GM19025 (cell line): Measurements from ENCODE around the gene PLPPR4.
"Not testable (repeated sequence)": the region's sequence is repeated elsewhere in the genome, so short reads cannot be mapped to it uniquely, and the experiment has no call there.

Source experiments
- ATAC-seq: cut with Tn5 transposase; IDR thresholded peaks from one replicate; pipeline ENCODE4 v1.9.1; 2021; ENCODE audit warnings: mild to moderate bottlenecking, low read depth, moderate library complexity; ENCODE audit not compliant: unreplicated experiment

Gene PLPPR4

DNA sequence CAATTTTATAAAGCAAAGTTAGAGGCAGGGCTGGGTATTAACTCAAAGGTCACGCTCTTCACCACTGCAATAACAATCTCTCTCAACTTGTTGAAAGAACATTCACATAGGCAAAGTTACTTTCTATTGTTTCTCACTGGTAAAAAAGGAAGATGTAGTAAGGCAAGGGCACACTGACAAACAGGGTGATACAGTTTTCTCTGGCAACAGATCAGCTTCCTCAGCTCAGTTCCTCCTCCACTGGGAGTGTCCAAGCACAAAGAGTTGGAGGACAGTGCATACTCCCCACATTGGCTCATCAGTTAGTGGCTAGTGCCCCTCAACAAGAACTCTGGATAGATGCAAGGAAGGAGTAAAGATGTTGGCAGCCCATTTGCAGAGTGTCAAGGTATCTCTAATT lies 3.7 kb downstream of the PLPPR4 start:
- no peak for ATAC-seq

DNA sequence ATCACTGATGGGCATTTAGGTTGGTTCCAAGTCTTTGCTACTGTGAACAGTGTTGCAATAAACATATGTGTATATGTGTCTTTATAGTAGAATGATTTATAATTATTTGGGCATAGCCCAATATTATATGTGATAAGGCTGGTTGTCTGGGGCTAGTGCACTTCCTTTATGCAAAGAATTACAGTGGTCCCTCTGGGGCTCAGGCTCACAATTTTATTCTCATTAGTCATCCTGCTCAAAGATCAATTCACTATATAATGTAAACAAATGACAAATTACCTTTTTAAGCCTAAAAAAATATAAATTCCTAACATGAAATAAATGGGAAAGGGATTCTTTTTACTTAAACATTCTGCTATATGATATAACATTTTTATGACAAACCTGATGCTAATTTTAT lies 5.0 kb downstream of the PLPPR4 start:
- no peak for ATAC-seq

DNA sequence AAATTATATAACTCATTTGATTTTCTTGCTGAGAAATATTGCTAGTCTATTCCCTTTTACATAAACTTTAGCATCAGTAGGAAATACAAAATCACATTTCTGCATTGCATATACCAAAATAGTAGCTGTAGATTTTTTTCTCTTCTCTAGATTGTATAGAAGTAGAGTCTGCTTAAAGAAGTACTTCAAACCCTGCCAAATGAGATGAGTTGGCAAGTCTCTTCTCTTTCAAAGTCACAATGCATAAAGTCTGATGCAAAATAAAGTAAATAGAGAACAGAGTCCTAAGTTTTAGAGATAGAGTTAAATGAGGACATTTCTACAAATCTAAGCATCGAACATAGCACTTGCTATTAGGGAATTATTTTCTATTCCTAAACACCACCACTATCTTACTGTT lies 6.4 kb downstream of the PLPPR4 start:
- no peak for ATAC-seq

DNA sequence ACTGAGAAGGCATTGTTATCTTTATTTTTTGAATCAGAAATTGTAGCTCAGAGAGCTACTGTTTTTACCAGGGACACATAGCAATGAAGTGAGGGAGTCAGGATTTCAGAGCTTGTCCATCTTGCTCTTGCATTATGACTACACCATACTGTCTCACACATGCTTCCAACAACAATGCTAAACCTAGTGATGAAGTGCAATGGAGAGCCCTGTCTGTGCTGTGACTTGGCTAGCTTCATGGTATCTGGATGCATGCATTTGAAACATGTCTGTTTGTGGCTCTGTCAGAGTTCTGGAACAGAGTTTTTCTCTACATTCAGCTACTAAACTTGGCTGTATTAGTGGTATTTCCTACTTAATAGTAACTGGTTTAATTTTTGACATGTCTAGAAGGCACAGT lies 7.0 kb downstream of the PLPPR4 start:
- no peak for ATAC-seq

DNA sequence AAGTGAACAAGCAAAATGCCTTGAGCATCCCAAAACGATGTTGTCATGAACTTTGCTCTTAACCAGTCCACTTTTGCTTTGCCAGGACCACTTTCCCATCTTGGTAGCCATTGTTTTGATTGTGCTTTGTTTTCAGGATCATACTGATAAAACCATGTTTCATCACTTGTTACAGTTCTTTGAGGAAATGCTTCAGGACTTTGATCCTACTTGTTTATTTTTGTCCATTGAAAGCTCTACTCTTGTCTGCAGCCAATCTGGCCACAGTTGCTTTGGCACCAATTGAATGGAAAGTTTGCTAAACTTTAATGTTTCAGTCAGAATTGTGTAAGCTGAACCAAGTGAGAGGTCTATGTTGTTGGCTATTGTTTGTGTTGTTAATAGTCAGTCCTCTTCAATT lies 12.8 kb downstream of the PLPPR4 start:
- no peak for ATAC-seq

DNA sequence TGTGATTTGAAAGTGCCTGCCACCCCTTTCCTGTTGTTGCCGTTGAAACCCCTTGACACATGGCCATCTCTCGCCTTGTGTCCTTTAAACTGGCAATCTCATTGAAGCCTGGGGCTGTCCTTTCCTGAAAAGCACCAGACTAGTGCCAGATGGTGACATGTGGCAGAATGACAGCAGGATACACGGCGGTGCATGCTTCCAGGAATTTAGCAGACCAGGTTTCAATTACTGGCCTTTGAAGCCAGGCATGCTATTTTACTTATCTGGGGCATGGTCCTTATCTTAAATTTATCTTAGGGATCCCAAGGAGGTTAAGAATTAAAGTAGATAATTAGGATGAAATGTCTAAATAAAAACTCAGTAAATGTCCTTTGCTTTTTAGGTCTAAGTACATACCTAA lies 15.2 kb downstream of the PLPPR4 start:
- no peak for ATAC-seq

DNA sequence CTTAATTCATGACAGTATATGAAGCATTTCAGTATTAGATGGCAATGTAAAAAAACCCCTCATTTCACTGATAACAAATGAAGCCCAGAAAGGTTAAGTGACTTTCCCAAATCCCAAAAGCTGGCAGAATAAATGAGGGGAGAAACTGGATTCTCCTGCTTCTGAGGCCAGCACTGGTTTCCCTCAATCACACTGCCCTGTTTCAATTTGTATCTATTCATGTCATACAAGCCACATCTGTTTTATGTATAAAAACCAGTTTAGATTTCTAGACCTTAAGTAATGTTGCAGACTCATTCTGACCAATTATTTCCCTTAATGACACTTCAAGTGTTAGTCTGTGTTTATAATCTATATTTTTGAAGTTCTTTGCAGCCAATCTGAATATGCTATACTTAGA lies 16.8 kb downstream of the PLPPR4 start:
- ATAC-seq = no peak

DNA sequence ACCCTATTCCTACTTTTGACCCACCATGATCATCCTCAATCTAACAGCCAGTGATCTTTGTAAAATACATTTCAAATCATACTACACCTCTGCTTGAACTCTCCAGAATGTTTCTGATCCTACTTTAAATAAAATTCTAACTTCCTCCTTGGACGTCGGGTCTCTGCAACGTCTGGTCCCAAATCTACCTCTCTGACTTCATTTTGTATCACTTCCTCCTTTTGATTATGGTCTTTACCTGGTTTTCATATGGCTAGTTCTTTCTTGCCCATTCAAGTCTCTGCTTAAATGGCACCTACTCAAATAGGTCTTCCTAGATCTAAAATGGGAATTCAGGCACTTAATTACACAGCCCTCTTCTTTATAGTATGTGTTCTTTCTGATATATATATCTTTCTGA lies 18.2 kb downstream of the PLPPR4 start:
- no peak for ATAC-seq

DNA sequence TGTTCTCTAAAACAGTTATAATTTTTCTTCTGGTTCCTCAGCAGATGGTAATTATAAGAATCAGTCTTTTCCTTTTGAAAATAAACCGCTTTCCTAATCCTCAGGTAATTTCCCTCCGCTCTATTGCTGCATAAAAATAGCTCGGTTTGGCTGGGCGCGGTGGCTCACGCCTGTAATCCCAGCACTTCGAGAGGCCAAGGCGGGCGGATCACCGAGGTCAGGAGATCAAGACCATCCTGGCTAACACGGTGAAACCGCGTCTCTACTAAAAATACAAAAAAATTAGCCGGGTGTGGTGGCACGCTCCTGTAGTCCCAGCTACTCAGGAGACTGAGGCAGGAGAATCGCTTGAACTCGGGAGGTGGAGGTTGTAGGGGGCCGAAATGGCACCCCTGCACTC lies 19.2 kb downstream of the PLPPR4 start:
- not testable (repeated sequence) for ATAC-seq

DNA sequence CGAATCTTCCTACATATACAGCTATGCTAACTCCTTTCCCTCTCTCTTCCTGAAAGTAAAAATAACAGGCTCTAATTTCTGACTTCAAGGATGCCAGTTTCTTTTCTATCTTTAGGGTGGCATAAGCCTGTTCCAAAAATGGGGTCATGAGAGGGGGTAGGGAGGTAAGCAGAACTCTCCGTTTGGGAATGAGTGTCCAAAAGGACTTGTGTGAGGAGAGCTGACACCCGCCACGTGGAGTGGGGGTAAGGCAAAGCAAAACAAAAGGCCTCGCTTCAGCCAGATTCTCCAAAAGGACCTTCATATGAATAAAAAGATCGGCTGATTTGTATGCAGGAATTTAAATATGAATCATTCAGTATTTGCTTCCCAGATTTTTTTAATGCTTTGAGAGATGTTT lies 28.6 kb downstream of the PLPPR4 start:
- ATAC-seq = no peak

DNA sequence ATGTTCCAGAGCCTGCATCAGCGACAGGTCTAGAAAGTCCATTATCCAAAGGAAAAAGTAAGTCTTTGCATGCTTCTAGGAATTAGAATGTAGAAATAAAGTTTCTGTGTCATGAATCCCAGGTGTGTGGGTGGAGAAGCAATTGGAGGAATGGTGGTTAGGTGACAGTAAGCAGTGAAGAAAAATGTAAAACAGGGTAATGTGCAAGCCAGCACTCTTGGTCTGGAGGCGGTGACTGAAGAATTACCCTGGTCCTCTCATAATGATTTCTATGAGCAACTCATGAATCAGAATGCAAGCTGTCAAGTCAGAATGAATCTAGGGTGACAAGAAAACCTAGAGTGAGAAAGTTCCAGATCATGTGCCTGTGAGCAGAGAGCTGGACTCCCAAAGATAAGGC lies 33.6 kb downstream of the PLPPR4 start:
- ATAC-seq = no peak

DNA sequence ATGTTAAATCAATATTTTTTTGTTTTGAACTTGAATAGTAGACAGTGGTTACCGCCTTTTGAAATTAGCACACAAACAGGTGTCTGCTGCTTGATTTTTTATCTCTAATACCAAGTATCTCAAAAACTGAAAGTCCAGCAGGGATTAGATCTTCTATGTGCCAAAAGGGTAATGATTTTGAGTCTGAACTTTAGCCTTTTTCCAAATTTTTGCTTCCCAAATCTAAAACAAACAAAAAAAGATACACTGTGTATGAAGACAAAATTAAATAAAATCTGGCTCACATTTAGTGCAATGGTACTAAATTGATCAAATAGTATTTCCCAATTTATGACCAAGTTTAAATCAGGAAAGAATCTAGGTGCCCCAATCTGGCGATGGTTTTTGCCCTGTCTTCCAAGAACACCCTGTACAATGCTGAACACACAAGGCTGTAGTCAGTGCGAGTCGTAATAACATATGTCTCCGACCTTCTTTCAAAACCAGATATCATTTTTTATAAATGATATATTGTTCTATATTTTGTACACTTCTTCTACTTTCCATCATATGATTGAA lies 40.5 kb downstream of the PLPPR4 start:
- ATAC-seq = no peak

DNA sequence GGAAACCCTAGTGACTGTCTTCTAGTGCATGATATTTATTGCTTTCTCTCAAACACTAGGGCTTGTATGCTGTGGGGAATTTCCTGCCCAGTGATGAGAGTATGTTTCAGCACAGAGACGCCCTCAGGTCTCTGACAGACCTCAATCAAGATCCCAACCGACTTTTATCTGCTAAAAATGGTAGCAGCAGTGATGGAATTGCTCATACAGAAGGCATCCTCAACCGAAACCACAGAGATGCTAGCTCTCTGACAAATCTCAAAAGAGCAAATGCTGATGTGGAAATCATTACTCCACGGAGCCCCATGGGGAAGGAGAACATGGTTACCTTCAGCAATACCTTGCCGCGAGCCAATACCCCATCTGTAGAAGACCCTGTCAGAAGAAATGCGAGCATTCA lies 41.3 kb downstream of the PLPPR4 start:
- no peak for ATAC-seq

DNA sequence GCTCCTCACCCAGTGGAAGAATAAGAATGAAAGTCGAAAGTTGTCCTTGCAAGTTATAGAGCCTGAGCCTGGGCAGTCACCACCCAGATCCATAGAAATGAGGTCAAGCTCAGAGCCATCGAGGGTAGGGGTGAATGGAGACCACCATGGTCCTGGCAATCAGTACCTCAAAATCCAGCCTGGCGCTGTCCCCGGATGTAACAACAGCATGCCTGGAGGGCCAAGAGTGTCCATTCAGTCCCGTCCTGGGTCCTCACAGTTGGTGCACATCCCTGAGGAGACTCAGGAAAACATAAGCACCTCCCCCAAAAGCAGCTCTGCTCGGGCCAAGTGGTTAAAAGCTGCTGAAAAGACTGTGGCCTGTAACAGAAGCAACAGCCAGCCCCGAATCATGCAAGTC lies 41.8 kb downstream of the PLPPR4 start:
- ATAC-seq = no peak

DNA sequence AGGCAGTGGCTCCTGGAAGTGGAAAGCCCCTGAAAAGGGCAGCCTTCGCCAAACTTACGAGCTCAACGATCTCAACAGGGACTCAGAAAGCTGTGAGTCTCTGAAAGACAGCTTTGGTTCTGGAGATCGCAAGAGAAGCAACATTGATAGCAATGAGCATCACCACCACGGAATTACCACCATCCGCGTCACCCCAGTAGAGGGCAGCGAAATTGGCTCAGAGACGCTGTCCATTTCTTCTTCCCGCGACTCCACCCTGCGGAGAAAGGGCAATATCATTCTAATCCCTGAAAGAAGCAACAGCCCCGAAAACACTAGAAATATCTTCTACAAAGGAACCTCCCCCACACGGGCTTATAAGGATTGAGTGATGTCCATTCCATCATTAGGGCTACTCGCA lies 42.4 kb downstream of the PLPPR4 start:
- ATAC-seq = no peak

DNA sequence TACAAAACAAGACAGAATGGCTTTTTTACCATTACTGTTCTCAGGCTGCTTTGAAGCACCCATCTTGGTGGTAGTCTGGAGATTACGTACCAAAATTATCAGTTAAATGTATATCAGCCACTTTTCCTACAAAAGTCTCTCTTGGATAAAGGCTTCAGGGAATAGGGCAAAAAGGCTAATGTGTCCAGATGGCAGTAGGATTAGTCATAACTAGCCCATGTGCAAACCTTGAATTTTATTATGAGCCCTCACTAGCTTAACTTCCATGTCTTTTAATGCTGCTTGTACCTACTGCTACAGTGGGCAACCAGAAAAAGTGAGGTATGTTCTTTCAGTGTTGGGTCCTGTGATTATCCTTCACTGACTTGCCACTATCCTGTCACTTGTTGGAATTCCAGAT lies 51.0 kb downstream of the PLPPR4 start:
- ATAC-seq = no peak

DNA sequence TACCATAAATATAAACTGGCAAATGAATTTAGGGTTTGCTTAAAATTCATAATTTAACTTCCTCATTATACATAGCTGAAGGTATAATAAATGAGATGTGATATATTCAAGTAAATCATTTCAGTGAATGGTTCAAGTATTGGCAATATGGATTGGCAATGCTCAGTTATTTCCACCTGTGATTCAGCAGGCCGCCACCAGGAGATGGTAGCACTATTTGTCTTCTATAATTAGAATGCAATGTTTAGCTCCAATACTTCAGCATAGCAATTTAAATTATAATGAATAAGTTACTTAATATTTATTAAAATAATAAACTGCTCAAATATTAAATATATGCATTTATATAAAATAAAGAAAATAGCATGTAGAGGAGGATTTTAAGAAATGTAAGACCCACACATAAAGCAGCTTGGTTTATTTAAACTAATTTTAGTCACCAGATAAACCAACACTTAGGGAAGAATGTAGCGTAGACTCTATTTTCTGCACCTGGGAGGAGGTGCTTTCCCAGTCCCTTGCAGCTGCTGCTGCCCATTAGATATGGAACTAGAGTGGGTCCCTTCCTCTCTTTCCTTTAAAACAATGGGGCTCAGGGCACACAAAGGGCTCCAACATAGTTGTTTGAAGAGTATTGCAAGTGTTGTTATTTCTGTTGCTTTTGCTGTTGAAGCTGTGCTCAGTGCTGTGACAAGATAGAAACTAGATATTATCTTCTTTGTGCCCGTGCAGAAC lies 62.1 kb downstream of the PLPPR4 start:
- ATAC-seq = no peak

DNA sequence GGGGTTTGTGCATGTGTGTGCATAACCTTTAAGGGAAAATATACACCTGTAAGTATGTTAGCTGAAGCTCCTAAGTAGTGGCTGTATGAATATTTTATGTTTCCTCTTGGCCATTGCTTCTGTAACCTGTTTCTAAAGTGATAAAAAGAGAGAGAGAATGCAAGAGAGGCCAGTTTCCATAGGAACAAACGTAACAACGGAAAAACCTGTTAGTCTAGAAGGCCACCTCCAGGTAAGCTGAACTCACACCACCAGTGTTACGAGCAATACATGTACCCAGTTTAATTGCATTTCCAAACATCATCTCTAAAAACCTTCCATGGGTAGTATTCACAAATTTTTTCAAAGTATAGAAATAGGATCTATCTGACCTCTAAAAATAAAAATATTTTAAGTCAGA lies 63.1 kb downstream of the PLPPR4 start:
- ATAC-seq = no peak

DNA sequence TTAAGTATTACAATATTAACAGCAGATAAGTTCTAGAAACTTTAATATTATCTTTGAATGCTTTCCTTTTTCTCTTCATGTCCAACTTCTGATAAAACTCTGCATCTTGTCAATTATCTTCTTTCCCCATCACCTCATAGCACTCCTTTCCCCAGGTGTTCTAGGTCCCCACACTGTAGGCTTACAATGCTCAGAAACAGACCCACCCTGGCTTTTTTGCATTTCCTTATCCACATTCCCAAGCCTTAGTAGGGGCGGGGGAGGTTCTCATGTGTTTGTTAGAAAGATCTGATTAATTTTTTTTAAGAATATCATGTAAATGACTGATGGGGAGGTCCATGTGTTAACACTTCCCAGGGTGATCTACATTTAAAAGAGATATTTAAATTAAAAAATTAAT lies 63.9 kb downstream of the PLPPR4 start:
- no peak for ATAC-seq

DNA sequence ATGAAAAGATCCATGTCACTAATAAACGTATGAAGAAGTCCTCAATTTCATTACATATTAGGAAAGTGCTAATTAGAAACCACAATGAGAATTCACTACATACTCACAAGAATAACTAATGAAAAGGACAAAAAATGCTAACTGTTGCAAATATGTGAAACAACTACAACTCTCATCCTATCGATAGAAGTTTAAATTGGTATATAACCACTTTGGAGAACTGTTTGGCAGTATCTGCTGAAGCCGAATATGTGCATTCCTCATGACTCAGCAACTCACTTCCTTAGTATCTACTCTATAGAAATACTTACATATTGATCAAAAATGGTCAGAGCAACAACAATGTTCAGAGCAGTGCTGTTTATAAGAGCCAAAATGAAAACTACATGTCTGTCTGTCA lies 66.8 kb downstream of the PLPPR4 start:
- ATAC-seq = no peak

DNA sequence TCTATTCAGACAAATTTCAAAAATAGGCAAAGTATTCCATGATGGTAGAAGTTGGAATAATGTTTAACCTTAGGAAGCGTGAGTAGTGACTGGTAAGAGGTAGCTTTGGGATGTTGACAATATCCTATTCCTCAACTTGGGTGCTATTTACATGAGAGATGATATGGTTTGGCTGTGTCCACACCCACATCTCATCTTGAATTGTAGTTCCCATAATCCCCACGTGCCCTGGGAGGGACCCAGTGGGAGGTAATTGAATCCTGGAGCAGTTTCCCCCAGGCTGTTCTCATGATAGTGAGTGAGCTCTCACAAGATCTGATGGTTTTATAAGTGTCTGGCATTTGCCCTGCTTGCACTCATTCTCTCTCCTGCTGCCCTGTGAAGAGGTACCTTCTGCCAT lies 67.3 kb downstream of the PLPPR4 start:
- ATAC-seq = no peak

DNA sequence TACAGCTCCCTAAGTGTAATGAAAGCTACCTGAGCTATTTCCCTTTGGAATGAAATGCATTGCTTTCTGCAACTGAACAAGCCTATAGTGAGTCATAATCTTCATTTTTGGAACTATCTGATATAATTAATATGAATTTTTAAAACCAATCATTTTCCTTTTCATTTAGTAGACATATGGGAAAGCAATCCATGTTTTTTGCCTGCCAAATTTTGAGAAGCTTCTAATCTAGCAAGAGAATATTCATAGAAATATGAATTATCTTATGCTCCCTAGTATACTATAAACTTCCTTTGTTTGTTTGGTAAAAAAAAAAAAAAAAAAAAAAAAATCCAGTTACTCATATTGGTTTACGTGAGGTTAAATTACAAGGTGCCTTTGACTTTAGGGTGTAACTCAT lies 68.3 kb downstream of the PLPPR4 start:
- ATAC-seq = no peak

DNA sequence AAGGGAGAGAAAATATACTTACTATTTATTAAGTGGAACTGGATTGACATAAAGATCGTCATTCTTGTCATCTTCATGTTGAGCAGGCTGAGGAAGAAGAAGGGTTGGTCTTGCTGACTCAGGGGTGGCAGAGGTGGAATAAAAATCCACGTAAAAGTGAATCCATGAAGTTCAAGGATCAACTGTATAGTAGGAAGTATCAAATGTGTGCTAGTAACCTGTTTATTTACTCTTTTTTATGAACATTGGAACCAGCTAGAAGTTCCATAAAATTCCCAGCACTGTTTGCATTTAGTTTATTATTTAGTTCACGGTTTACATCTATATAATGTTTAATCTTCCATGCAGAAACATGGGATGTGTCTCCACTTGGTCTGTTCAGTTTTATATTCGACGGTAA lies 70.7 kb downstream of the PLPPR4 start:
- no peak for ATAC-seq
